ENCODE data around the gene OMA1. TPM values are rescaled to one million over a fixed set of nuclear protein-coding genes. Genes with fewer than 3 reads are reported as not detected.
"Not testable (repeated sequence)": the region's sequence is repeated elsewhere in the genome, so short reads cannot be mapped to it uniquely, and the experiment has no call there.

The OMA1 gene
- total RNA-seq, 1 experiment from 2014 or later: 11.9 TPM

GRCh38 chr1:58551186-58552140 lies 4.9 kb upstream of the OMA1 start:
- H3K4me3 ChIP-seq (ENCODE audit: low read depth, low read length, poor library complexity, severe bottlenecking): no peak overlapping the region
- intact Hi-C loops (cut with micrococcal nuclease; ENCODE audit: unreplicated experiment): no loop called here
- peaks cover 2% of the 10 kb centered on the region for H3K4me1 ChIP-seq (ENCODE audit: insufficient read depth, low read length, poor library complexity, severe bottlenecking)
- no peak for TF ChIP-seq CTCF (conservative IDR thresholded peaks at IDR 0.05; ENCODE audit: low read depth, low read length)
- no peak for TF ChIP-seq EZH2 (IDR thresholded peaks at IDR 0.05; ENCODE audit: borderline replicate concordance, low read depth, low read length, poor library complexity, severe bottlenecking)
- BruUV-seq (replicated peaks): no TSS peak
- no peaks in the 10 kb centered on the region for H3K36me3 ChIP-seq (ENCODE audit: insufficient read depth, low read length, poor library complexity, severe bottlenecking)
- ChIA-PET CTCF (interaction anchor here (0.6 kb wide), 1 partner anchor 101 kb away, joined by 3 read pairs; no protein-coding TSS in a partner anchor), POLR2A (ENCODE audit: low non-redundant PET) (no interaction called here)
- no peaks in the 10 kb centered on the region for H3K27me3 ChIP-seq (replicated peaks; ENCODE audit: insufficient read depth, low read depth, low read length, poor library complexity)
- no peak overlapping the region for H3K27ac ChIP-seq (ENCODE audit: low read depth, low read length, poor library complexity, severe bottlenecking)
- H3K9me3 ChIP-seq (ENCODE audit: low read depth, low read length, poor library complexity, severe bottlenecking): no peaks in the 10 kb centered on the region
- DNase-seq (ENCODE audit: low spot score): no peak

- intact Hi-C loops (cut with micrococcal nuclease; ENCODE audit: unreplicated experiment): loop anchor here (5.0 to 10.0 kb wide), 6 partner anchors 104 to 1124 kb away; partner anchors contain the start of gene DAB1
- H3K4me3 ChIP-seq (ENCODE audit: low read depth, low read length, poor library complexity, severe bottlenecking); POLR2A ChIA-PET (ENCODE audit: low non-redundant PET); H3K27ac ChIP-seq (ENCODE audit: low read depth, low read length, poor library complexity, severe bottlenecking); H3K27me3 ChIP-seq (replicated peaks; ENCODE audit: insufficient read depth, low read depth, low read length, poor library complexity); H3K9me3 ChIP-seq (ENCODE audit: low read depth, low read length, poor library complexity, severe bottlenecking); DNase-seq (ENCODE audit: low spot score); H3K36me3 ChIP-seq (ENCODE audit: insufficient read depth, low read length, poor library complexity, severe bottlenecking); CTCF ChIA-PET; BruUV-seq (replicated peaks): not testable (repeated sequence)
- peaks cover 11% of the 10 kb centered on the region for H3K4me1 ChIP-seq (ENCODE audit: insufficient read depth, low read length, poor library complexity, severe bottlenecking)
Measured at GRCh38 chr1:58549291-58549690, 2.8 kb upstream of the OMA1 start.

GRCh38 chr1:58548371-58548770 lies 1.8 kb upstream of the OMA1 start:
- no peaks in the 10 kb centered on the region for H3K9me3 ChIP-seq (ENCODE audit: low read depth, low read length, poor library complexity, severe bottlenecking)
- H3K4me1 ChIP-seq (ENCODE audit: insufficient read depth, low read length, poor library complexity, severe bottlenecking): peaks cover 13% of the 10 kb centered on the region
- no peak overlapping the region for H3K27ac ChIP-seq (ENCODE audit: low read depth, low read length, poor library complexity, severe bottlenecking)
- H3K4me3 ChIP-seq (ENCODE audit: low read depth, low read length, poor library complexity, severe bottlenecking): no peak overlapping the region
- intact Hi-C loops (cut with micrococcal nuclease; ENCODE audit: unreplicated experiment): loop anchor here (5.0 to 10.0 kb wide), 6 partner anchors 104 to 1124 kb away; partner anchors contain the start of gene DAB1
- POLR2A ChIA-PET (ENCODE audit: low non-redundant PET): no interaction called here
- H3K36me3 ChIP-seq (ENCODE audit: insufficient read depth, low read length, poor library complexity, severe bottlenecking): no peaks in the 10 kb centered on the region
- BruUV-seq (replicated peaks): no TSS peak
- peak; percentile 20 for DNase-seq (ENCODE audit: low spot score)
- TF ChIP-seq EZH2 (IDR thresholded peaks at IDR 0.05; ENCODE audit: borderline replicate concordance, low read depth, low read length, poor library complexity, severe bottlenecking) (no peak), CTCF (conservative IDR thresholded peaks at IDR 0.05; ENCODE audit: low read depth, low read length) (no peak)
- CTCF ChIA-PET: no interaction called here
- H3K27me3 ChIP-seq (replicated peaks; ENCODE audit: insufficient read depth, low read depth, low read length, poor library complexity): no peaks in the 10 kb centered on the region

All from A673 (cell line).